ENCODE results near the gene BRMS1L. TPM values are rescaled to one million over a fixed set of nuclear protein-coding genes. Genes with fewer than 3 reads are reported as not detected.

Gene BRMS1L
- total and polyA plus RNA-seq, 10 of the 15 experiments (the other 5 are each of a cell fraction or from before 2014, with no cell fraction given): 5.3 to 26.7 (median 8.3) TPM

DNA sequence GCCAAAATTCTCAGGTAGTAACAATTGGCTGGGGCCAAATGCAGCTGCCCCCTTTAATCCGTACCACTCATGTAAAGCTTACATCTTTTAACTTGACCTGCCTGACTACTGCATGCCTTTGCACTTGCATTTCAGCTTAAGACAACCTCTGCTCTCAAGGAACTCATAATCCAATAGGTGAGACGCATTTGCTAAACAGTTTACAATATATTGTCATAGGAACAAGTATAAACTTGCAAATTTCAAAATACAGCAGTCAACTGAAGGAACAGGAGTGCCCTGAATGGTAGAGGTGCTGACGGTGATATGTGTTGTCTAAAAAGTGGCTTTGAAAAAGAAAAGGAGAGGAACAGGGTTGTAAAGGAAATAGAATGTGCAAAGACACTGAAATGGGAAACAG lies 3.6 kb upstream of the BRMS1L start:
- RAD21 ChIA-PET (ENCODE audit: unreplicated experiment): no interaction called here
- SMC1A ChIA-PET (ENCODE audit: uncharacterized antibody, unreplicated experiment): interaction anchor here (1.1 to 1.7 kb wide), 2 partner anchors 12 to 33 kb away, joined by 4 read pairs; no protein-coding TSS in a partner anchor
- Histone ChIP-seq H3K79me2 (ENCODE audit: control insufficient read depth, insufficient read depth, low read length) (peaks cover 8% of the 10 kb centered on the region), H3K27ac (ENCODE audit: control insufficient read depth, insufficient read depth) (no peak overlapping the region), H3K4me3 (no peak overlapping the region), H3K4me1 (ENCODE audit: control insufficient read depth, insufficient read depth, low read length) (no peaks in the 10 kb centered on the region), H3K27me3 (replicated peaks in 1 of 2; ENCODE audit: control insufficient read depth in 2 of 2, insufficient read depth in 2 of 2, low read length in 1 of 2) (no peaks in the 10 kb centered on the region), H3K9ac (ENCODE audit: control insufficient read depth, insufficient read depth, low read length) (no peak overlapping the region), H3K36me3 (ENCODE audit: control insufficient read depth in 2 of 2, insufficient read depth in 2 of 2, low read length in 1 of 2) (no peaks in the 10 kb centered on the region), H3K9me3 (replicated peaks; ENCODE audit: control insufficient read depth, insufficient read depth, low read length) (no peaks in the 10 kb centered on the region), H3K4me2 (ENCODE audit: control insufficient read depth, insufficient read depth) (no peak overlapping the region), H4K20me1 (ENCODE audit: control insufficient read depth, insufficient read depth) (no peaks in the 10 kb centered on the region), H2AFZ (ENCODE audit: control insufficient read depth, low read depth, low read length) (no peak overlapping the region)
- no peak for ATAC-seq
- in situ Hi-C loops (cut with MboI): no loop called here
- no peak for FAIRE-seq
- 80% methylated on average over 3 of the region's 3 CpGs for WGBS (ENCODE audit: insufficient coverage, insufficient replicate concordance, low lambda C conversion rate, missing lambda C conversion rate)
- no TSS peak for BruUV-seq (replicated peaks)
- intact Hi-C loops (cut with micrococcal nuclease; ENCODE audit: unreplicated experiment): no loop called here
- CTCF ChIA-PET: interaction anchor here (0.8 to 2.9 kb wide), 13 partner anchors 8 to 678 kb away, joined by 3 to 22 read pairs (median 5); partner anchors contain the start of gene RALGAPA1
- POLR2A ChIA-PET: interaction anchor here (0.6 kb wide), 1 partner anchor 797 kb away, joined by 3 read pairs; no protein-coding TSS in a partner anchor
- no peak for DNase-seq (ENCODE audit: low read depth, low spot score)
- no peak for TF ChIP-seq HCFC1 (IDR thresholded peaks at IDR 0.05; ENCODE audit: low read length)
- TF ChIP-seq, protein P1, sequence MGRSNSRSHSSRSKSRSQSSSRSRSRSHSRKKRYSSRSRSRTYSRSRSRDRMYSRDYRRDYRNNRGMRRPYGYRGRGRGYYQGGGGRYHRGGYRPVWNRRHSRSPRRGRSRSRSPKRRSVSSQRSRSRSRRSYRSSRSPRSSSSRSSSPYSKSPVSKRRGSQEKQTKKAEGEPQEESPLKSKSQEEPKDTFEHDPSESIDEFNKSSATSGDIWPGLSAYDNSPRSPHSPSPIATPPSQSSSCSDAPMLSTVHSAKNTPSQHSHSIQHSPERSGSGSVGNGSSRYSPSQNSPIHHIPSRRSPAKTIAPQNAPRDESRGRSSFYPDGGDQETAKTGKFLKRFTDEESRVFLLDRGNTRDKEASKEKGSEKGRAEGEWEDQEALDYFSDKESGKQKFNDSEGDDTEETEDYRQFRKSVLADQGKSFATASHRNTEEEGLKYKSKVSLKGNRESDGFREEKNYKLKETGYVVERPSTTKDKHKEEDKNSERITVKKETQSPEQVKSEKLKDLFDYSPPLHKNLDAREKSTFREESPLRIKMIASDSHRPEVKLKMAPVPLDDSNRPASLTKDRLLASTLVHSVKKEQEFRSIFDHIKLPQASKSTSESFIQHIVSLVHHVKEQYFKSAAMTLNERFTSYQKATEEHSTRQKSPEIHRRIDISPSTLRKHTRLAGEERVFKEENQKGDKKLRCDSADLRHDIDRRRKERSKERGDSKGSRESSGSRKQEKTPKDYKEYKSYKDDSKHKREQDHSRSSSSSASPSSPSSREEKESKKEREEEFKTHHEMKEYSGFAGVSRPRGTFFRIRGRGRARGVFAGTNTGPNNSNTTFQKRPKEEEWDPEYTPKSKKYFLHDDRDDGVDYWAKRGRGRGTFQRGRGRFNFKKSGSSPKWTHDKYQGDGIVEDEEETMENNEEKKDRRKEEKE (IDR thresholded peaks at IDR 0.05): no peak
- no peak for TF ChIP-seq ZNF24 (IDR thresholded peaks at IDR 0.05)
- TF ChIP-seq ZNF217 (IDR thresholded peaks at IDR 0.05): no peak
- TF ChIP-seq, protein P2, sequence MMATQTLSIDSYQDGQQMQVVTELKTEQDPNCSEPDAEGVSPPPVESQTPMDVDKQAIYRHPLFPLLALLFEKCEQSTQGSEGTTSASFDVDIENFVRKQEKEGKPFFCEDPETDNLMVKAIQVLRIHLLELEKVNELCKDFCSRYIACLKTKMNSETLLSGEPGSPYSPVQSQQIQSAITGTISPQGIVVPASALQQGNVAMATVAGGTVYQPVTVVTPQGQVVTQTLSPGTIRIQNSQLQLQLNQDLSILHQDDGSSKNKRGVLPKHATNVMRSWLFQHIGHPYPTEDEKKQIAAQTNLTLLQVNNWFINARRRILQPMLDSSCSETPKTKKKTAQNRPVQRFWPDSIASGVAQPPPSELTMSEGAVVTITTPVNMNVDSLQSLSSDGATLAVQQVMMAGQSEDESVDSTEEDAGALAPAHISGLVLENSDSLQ (IDR thresholded peaks at IDR 0.05): no peak
- no peak for TF ChIP-seq YY1 (IDR thresholded peaks at IDR 0.05; ENCODE audit: low read depth, low read length)
- TF ChIP-seq CEBPB (IDR thresholded peaks at IDR 0.05; ENCODE audit: borderline replicate concordance in 1 of 2, low read depth in 2 of 2, low read length in 2 of 2): no peak
- no peak for TF ChIP-seq MYC (IDR thresholded peaks at IDR 0.05; ENCODE audit: insufficient read depth, insufficient read length, insufficient replicate concordance, low read length, severe bottlenecking)
- no peak for TF ChIP-seq STAT3 (IDR thresholded peaks at IDR 0.05; ENCODE audit: low read depth, low read length)
- TF ChIP-seq, protein P3, sequence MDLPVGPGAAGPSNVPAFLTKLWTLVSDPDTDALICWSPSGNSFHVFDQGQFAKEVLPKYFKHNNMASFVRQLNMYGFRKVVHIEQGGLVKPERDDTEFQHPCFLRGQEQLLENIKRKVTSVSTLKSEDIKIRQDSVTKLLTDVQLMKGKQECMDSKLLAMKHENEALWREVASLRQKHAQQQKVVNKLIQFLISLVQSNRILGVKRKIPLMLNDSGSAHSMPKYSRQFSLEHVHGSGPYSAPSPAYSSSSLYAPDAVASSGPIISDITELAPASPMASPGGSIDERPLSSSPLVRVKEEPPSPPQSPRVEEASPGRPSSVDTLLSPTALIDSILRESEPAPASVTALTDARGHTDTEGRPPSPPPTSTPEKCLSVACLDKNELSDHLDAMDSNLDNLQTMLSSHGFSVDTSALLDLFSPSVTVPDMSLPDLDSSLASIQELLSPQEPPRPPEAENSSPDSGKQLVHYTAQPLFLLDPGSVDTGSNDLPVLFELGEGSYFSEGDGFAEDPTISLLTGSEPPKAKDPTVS (IDR thresholded peaks at IDR 0.05; ENCODE audit: low read depth, low read length): no peak
- no peak for TF ChIP-seq IKZF2 (IDR thresholded peaks at IDR 0.05)
- no peak for TF ChIP-seq JUNB (IDR thresholded peaks at IDR 0.05)
- TF ChIP-seq, protein P4, sequence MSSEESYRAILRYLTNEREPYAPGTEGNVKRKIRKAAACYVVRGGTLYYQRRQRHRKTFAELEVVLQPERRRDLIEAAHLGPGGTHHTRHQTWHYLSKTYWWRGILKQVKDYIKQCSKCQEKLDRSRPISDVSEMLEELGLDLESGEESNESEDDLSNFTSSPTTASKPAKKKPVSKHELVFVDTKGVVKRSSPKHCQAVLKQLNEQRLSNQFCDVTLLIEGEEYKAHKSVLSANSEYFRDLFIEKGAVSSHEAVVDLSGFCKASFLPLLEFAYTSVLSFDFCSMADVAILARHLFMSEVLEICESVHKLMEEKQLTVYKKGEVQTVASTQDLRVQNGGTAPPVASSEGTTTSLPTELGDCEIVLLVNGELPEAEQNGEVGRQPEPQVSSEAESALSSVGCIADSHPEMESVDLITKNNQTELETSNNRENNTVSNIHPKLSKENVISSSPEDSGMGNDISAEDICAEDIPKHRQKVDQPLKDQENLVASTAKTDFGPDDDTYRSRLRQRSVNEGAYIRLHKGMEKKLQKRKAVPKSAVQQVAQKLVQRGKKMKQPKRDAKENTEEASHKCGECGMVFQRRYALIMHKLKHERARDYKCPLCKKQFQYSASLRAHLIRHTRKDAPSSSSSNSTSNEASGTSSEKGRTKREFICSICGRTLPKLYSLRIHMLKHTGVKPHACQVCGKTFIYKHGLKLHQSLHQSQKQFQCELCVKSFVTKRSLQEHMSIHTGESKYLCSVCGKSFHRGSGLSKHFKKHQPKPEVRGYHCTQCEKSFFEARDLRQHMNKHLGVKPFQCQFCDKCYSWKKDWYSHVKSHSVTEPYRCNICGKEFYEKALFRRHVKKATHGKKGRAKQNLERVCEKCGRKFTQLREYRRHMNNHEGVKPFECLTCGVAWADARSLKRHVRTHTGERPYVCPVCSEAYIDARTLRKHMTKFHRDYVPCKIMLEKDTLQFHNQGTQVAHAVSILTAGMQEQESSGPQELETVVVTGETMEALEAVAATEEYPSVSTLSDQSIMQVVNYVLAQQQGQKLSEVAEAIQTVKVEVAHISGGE (CRISPR knock-in tag; IDR thresholded peaks at IDR 0.05): no peak
